ENCODE measurements around the gene NAA16.
A peak's percentile ranks its signal among the peaks of the same experiment; 100 is the strongest.
"Not testable (repeated sequence)": the region's sequence is repeated elsewhere in the genome, so short reads cannot be mapped to it uniquely, and the experiment has no call there.

The NAA16 gene

DNA sequence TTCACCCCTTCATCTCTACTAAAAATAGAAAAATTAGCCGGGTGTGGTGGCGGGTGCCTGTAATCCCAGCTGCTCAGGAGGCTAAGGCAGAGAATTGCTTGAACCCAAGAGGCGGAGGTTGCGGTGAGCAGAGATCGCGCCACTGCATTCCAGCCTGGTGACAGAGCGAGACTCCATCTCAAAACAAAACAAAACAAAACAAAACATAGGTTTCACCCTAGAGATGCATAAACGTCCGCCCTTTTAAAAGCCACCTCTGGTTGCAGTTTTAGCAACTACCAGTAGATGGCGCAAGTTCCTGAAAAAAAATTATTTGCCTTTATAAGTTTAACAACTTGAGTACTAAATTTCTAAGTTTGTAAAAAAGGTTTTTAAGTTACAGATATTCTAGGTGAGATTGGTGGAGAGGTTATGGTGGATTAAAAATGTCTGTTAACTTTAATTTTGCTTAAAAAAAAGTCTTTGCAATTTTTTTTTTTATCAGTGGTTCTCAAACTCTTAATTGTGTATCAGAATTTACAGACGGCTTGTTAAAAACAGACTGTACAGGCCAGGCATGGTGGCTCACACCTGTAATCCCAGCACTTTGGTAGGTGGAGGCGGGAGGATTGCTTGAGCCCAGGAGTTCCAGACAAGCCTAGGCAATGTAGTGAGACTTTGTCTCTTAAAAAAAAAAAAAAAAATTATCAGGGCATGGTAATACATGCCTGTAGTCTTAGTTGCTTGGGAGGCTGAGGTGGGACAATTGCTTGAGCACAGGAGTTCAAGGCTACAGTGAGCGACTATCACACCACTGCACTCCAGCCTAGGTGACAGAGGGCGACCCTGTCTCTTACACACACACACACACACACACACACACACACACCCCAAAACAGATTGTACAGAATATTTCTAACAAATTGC lies 42.1 kb downstream of the NAA16 start:
- TF ChIP-seq, protein P1, sequence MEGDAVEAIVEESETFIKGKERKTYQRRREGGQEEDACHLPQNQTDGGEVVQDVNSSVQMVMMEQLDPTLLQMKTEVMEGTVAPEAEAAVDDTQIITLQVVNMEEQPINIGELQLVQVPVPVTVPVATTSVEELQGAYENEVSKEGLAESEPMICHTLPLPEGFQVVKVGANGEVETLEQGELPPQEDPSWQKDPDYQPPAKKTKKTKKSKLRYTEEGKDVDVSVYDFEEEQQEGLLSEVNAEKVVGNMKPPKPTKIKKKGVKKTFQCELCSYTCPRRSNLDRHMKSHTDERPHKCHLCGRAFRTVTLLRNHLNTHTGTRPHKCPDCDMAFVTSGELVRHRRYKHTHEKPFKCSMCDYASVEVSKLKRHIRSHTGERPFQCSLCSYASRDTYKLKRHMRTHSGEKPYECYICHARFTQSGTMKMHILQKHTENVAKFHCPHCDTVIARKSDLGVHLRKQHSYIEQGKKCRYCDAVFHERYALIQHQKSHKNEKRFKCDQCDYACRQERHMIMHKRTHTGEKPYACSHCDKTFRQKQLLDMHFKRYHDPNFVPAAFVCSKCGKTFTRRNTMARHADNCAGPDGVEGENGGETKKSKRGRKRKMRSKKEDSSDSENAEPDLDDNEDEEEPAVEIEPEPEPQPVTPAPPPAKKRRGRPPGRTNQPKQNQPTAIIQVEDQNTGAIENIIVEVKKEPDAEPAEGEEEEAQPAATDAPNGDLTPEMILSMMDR (IDR thresholded peaks at IDR 0.05; ENCODE audit: low read depth, low read length, missing control alignments) = peak; percentile 66
- H3K4me3 ChIP-seq (ENCODE audit: low read depth, low read length) = no peak overlapping the region
- peak; percentile 21 for DNase-seq (ENCODE audit: low read depth)

DNA sequence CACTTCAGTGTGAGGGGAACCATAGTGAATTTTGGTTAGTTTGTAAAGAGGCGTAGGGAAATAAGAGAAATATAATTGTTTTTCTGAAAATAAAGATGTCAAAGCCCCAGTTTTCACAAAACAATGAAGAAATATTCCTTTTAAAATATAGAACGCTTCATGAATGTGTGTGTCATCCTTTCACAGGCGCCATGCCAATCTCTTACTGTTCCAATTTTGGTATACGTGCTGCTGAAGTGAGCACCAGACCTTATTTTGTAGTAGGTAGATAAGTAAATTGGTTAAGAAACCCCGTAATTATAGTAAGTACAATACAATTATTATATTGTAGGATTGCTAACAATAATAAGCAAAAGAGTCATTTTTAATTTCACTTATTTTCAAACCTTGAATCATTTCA lies 43.3 kb downstream of the NAA16 start:
- TF ChIP-seq, protein P1 (IDR thresholded peaks at IDR 0.05; ENCODE audit: low read depth, low read length, missing control alignments) = no peak
- H3K4me3 ChIP-seq (ENCODE audit: low read depth, low read length) = no peak overlapping the region
- DNase-seq (ENCODE audit: low read depth) = no peak

DNA sequence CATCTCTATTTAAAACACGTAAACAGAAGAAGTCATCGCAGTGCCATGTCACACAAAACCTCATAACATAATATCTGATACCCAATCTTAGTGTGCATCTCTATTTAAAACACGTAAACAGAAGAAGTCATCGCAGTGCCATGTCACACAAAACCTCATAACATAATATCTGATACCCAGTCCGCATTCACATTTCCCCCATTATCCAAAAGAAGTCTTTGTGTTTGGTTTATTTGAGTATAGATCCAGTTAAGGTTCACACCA lies 45.2 kb downstream of the NAA16 start:
- not testable (repeated sequence) for H3K4me3 ChIP-seq (ENCODE audit: low read depth, low read length); DNase-seq (ENCODE audit: low read depth)

DNA sequence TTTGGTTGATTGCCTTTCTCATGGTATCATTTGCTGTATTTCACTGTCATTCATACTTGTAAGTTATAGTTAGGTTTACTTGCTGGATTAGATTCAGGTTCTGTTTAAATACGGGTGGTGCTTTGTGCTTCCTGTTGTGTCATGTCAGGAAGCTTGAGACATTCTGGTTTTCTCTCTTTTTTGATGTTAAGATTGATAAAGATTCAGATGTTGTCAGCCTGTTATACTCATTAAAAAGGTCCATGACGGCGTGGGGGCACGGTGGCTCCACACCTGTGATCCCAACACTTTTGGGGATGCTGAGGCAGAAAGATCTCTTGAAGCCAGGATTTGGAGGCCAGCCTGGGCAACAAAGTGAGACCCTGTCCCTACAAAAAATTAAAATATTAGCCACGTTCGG lies 45.7 kb downstream of the NAA16 start:
- H3K4me3 ChIP-seq (ENCODE audit: low read depth, low read length) = no peak overlapping the region
- DNase-seq (ENCODE audit: low read depth) = no peak
- TF ChIP-seq, protein P1 (IDR thresholded peaks at IDR 0.05; ENCODE audit: low read depth, low read length, missing control alignments) = no peak

DNA sequence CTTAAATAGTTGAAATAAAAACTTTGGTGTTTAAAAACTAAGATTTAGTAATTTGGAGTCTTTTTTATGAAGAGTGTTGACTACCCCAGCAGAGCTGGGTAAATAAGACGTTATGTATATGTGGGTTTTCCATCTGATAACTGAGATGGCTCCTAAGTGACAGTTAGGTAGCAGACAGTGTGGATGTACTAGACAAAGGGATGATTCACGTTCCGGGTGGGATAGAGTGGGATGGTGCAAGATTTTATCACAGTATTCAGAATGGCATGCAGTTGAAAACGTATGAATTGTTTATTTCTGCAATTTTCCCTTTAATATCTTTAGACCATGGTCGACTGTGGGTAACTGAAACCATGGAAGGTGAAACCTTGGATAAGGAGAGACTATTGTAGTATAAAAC lies 50.4 kb downstream of the NAA16 start:
- no peak overlapping the region for H3K4me3 ChIP-seq (ENCODE audit: low read depth, low read length)
- TF ChIP-seq, protein P1 (IDR thresholded peaks at IDR 0.05; ENCODE audit: low read depth, low read length, missing control alignments) = no peak
- DNase-seq (ENCODE audit: low read depth) = no peak

DNA sequence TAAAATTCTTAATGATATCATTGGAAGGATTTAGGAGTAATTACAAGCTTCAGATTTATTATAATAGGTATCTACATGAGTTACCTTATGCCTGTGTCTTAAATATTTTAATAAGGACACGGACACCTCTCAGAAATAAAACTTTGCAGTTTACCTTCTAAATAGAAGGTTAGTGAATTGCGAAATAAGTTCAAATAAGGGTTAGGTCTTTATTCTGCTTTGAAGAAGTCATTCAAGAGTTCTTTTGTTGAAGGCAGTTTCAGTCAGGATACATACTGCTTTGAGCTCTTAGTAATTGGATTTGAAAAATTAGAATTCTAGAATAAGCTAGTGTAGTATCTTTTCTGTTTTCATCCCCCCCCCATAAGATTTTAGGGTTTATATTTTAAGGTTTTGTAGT lies 53.0 kb downstream of the NAA16 start:
- no peak for DNase-seq (ENCODE audit: low read depth)
- H3K4me3 ChIP-seq (ENCODE audit: low read depth, low read length) = no peak overlapping the region
- TF ChIP-seq, protein P1 (IDR thresholded peaks at IDR 0.05; ENCODE audit: low read depth, low read length, missing control alignments) = no peak

DNA sequence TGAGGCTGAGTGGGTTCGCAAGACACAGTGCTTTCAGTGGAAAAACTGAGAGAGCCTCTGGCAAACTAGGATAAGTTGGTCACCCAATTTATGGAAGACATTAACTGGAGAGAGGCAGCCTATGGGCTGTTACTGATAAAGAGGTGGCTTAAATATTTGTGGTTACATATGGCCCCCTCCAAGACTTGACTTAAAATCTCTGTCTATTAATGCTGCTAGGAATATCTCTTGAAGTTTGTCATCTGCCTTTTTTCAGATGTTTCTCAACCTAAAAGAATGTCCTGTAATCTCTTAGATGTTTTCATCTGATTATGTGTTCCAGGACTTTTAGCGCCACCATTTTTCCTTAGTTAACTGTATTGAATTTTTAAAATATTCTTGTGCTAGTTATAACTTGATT lies 54.6 kb downstream of the NAA16 start:
- DNase-seq (ENCODE audit: low read depth) = no peak
- TF ChIP-seq, protein P1 (IDR thresholded peaks at IDR 0.05; ENCODE audit: low read depth, low read length, missing control alignments) = no peak
- no peak overlapping the region for H3K4me3 ChIP-seq (ENCODE audit: low read depth, low read length)

All from GM12864 (cell line).